Right cardiac atrium (tissue), 5 donors: Measurements from ENCODE around the gene COL16A1. TPM values are rescaled to one million over a fixed set of nuclear protein-coding genes. Genes with fewer than 3 reads are reported as not detected.

Source experiments
- ATAC-seq, 2 donors: fragments of 200-7000 bp; cut with Tn5 transposase; one replicate each; pipeline versions ENCODE4 v1.8.0 to v1.9.1; 2020; ENCODE audit warnings: moderate library complexity in 2 of 2, mild to moderate bottlenecking in 1 of 2
- DNase-seq, 3 donors: peaks; one replicate each; pipeline ENCODE4 v3.0.0-alpha.2; 2020
- H3K27ac ChIP-seq: one replicate; pipeline ENCODE4 v1.5.1; 2013; ENCODE audit warnings: mild to moderate bottlenecking, low read length, control low read depth, moderate library complexity
- H3K27me3 ChIP-seq: one replicate; pipeline ENCODE4 v1.6.1; 2013; ENCODE audit not compliant: control insufficient read depth, insufficient read depth
- H3K4me1 ChIP-seq: one replicate; pipeline ENCODE4 v1.6.1; 2013; ENCODE audit warnings: low read length; ENCODE audit not compliant: control insufficient read depth, insufficient read depth
- H3K4me3 ChIP-seq: one replicate; pipeline ENCODE4 v1.5.1; 2013; ENCODE audit warnings: low read length, control low read depth
- H3K9me3 ChIP-seq: one replicate; pipeline ENCODE4 v1.6.1; 2013; ENCODE audit warnings: low read length; ENCODE audit not compliant: control insufficient read depth
- WGBS: extraction: QIAGEN DNeasy Blood & Tissue Kit; methylation state at CpG from one replicate; pipeline ENCODE4 v1.1.7; 2013; 5-methylcytosine and 5-hydroxymethylcytosine counted together
- intact Hi-C, 4 donors: fragments of 100-400 bp; cut with DNase I; formaldehyde crosslinking; loops; one replicate each; pipeline versions ENCODE4 v1.11.0 to v1.14.0; 2022 to 2023
- polyA plus RNA-seq: library from polyadenylated mRNA; stranded (reverse); fragments of 200-250 nt; gene quantifications from one replicate; pipeline ENCODE4 v1.2.3, GENCODE V29; 2013
- total RNA-seq, 4 donors: library from RNA; stranded (reverse); fragmentation: NEBNext Ultra II Directional; extraction: Animal tissue kit (Norgen Biotek cat#: 25700); gene quantifications; one replicate each; pipeline ENCODE4 v1.2.1, GENCODE V29; 2021
- donor health status: healthy with polysubstance abuse.
- donor health status: DM: no; HTN: yes; CAD: no.
- donor health status: DM: no; HTN: no; CAD: no.
- donor health status: DM: no; HTN: yes; CAD: no; lungs with severe emphysema.
- donor health status: DM: yes; HTN: yes; CAD: no.

The COL16A1 gene
- total and polyA plus RNA-seq, 5 donors, result 37.4 to 50.5 (median 50.3) TPM

GRCh38 chr1:31665234-31665878 is 38.5 kb downstream of the COL16A1 start:
- H3K27ac ChIP-seq, result no peak overlapping the region
- H3K4me3 ChIP-seq, result no peak overlapping the region
- DNase-seq (no peak), ATAC-seq (no peak)
- H3K4me1 ChIP-seq, result peaks cover 13% of the 10 kb centered on the region
- no peaks in the 10 kb centered on the region for H3K9me3 ChIP-seq
- H3K27me3 ChIP-seq, result no peaks in the 10 kb centered on the region
- WGBS, result 72% methylated on average over 7 of the region's 7 CpGs
- intact Hi-C loops, result loop anchor here (2.0 to 10.0 kb wide), 7 partner anchors 37 to 123 kb away; partner anchors contain the start of gene COL16A1 (in 1 of the 4)

DNA sequence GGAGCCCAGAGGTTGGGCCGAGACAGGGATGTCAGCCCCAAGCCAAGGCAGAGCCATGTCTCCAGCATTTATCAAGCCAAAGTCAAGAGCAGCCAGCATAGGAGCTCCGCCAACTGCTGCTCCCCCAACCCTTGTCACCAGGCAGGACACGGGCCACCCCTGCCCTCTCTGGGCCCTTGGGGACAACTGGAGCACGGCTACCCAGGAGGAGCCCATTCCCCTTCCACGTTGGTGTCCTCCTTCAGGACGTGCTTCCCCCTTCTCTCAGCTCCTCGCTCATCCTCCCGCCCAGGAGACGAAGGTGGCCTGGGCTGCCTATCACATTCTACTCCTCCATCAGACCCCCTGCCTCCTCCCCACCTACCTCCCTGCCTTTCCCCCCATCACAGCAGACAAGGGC is 39.3 kb downstream of the COL16A1 start:
- 77% methylated on average over 9 of the region's 9 CpGs for WGBS
- no peak for ATAC-seq
- Histone ChIP-seq H3K27ac (no peak overlapping the region), H3K27me3 (no peaks in the 10 kb centered on the region), H3K4me1 (peaks cover 9% of the 10 kb centered on the region), H3K9me3 (no peaks in the 10 kb centered on the region), H3K4me3 (no peak overlapping the region)
- intact Hi-C loops, result loop anchor here (2.0 to 10.0 kb wide), 5 partner anchors 50 to 124 kb away; no protein-coding TSS in a partner anchor
- no peak for DNase-seq

GRCh38 chr1:31663622-31664452 is 40.0 kb downstream of the COL16A1 start:
- no peak overlapping the region for H3K27ac ChIP-seq
- peak; percentile 56 to 82 (median 81) for DNase-seq
- no peaks in the 10 kb centered on the region for H3K9me3 ChIP-seq
- H3K4me1 ChIP-seq, result peaks cover 6% of the 10 kb centered on the region
- no peaks in the 10 kb centered on the region for H3K27me3 ChIP-seq
- WGBS, result 49% methylated on average over 9 of the region's 9 CpGs
- intact Hi-C loops, result loop anchor here (2.0 to 10.0 kb wide), 5 partner anchors 51 to 125 kb away; no protein-coding TSS in a partner anchor
- H3K4me3 ChIP-seq, result no peak overlapping the region
- peak; percentile 31 to 56 for ATAC-seq

GRCh38 chr1:31662463-31662862 is 41.4 kb downstream of the COL16A1 start:
- ATAC-seq (no peak), DNase-seq (no peak)
- intact Hi-C loops, result loop anchor here (5.0 to 10.0 kb wide), 4 partner anchors 52 to 122 kb away; no protein-coding TSS in a partner anchor
- H3K27me3 ChIP-seq, result no peaks in the 10 kb centered on the region
- WGBS, result 90% methylated on average over 12 of the region's 12 CpGs
- peaks cover 4% of the 10 kb centered on the region for H3K4me1 ChIP-seq
- H3K27ac ChIP-seq, result no peak overlapping the region
- no peak overlapping the region for H3K4me3 ChIP-seq
- no peaks in the 10 kb centered on the region for H3K9me3 ChIP-seq

DNA sequence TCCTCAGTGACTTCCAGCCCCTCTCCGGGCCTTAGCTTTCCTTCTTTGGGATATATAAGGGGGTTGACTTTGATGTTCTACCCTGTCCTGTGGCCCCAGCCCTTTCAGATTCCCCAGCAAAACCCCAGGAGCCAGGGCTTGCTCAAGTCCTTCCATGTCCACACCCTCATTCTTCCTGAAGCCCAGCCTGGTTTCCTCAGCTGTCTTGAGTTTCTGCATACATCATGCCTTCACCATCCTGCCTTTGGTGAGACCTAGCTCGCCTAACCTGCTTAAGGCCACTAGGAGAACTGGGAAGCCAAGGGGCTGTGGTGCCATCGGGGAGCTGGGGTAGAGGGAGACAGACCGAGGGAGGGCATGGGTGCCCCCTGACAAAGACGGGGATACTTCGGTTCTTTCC is 42.0 kb downstream of the COL16A1 start:
- H3K27ac ChIP-seq, result no peak overlapping the region
- intact Hi-C loops, result loop anchor here (5.0 to 10.0 kb wide), 4 partner anchors 53 to 123 kb away; no protein-coding TSS in a partner anchor
- no peak for ATAC-seq
- H3K9me3 ChIP-seq, result no peaks in the 10 kb centered on the region
- WGBS, result 92% methylated on average over 6 of the region's 6 CpGs
- H3K27me3 ChIP-seq, result no peaks in the 10 kb centered on the region
- DNase-seq, result no peak
- H3K4me1 ChIP-seq, result peaks cover 3% of the 10 kb centered on the region
- no peak overlapping the region for H3K4me3 ChIP-seq

DNA sequence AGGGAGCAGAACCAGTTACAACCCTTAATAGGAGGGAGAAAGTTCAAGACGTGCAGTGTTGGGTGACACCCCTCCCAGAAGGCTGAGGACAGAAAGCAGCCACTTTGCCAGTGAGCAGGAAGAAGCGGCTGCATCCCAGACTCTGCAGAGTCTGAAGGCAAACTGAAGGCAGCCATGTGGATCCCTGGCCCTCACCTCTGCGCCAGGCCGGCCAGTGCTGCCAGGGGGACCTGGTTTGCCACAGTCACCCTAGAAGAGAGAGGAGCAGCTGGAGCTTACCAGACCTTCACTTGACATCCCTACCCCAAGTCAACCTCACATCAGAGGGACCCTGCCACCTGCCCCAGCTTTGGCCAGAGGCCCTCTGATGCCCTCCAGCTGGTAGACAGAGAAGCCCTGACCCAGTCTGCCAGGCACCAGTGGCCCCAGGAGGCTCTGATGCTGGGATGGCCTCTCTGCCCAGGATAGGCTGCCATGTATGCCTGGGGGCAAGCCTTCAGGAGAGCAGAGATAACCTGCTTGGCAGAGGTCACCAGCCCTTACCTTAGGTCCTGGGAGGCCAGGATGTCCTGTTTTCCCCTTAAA is 42.9 kb downstream of the COL16A1 start:
- no peak overlapping the region for H3K4me3 ChIP-seq
- DNase-seq (no peak), ATAC-seq (no peak)
- no peak overlapping the region for H3K27ac ChIP-seq
- no peaks in the 10 kb centered on the region for H3K9me3 ChIP-seq
- no peaks in the 10 kb centered on the region for H3K27me3 ChIP-seq
- no peaks in the 10 kb centered on the region for H3K4me1 ChIP-seq
- intact Hi-C loops, result loop anchor here (5.0 to 10.0 kb wide), 4 partner anchors 54 to 124 kb away; no protein-coding TSS in a partner anchor
- 84% methylated on average over 4 of the region's 4 CpGs for WGBS

GRCh38 chr1:31659889-31660288 is 43.9 kb downstream of the COL16A1 start:
- WGBS, result 84% methylated on average over 3 of the region's 3 CpGs
- Histone ChIP-seq H3K4me1 (no peaks in the 10 kb centered on the region), H3K9me3 (no peaks in the 10 kb centered on the region), H3K27ac (no peak overlapping the region), H3K4me3 (no peak overlapping the region), H3K27me3 (no peaks in the 10 kb centered on the region)
- intact Hi-C loops, result loop anchor here (5.0 to 10.0 kb wide), 5 partner anchors 55 to 132 kb away; no protein-coding TSS in a partner anchor
- ATAC-seq (no peak), DNase-seq (no peak)

GRCh38 chr1:31658721-31659120 is 45.1 kb downstream of the COL16A1 start:
- intact Hi-C loops, result loop anchor here in 1 of 4 donors (5.0 kb wide), 1 partner anchor 134 kb away; no protein-coding TSS in a partner anchor
- WGBS, result 94% methylated on average over 3 of the region's 3 CpGs
- H3K27ac ChIP-seq, result no peak overlapping the region
- H3K4me1 ChIP-seq, result no peaks in the 10 kb centered on the region
- no peak overlapping the region for H3K4me3 ChIP-seq
- ATAC-seq (no peak), DNase-seq (no peak)
- no peaks in the 10 kb centered on the region for H3K27me3 ChIP-seq
- no peaks in the 10 kb centered on the region for H3K9me3 ChIP-seq

DNA sequence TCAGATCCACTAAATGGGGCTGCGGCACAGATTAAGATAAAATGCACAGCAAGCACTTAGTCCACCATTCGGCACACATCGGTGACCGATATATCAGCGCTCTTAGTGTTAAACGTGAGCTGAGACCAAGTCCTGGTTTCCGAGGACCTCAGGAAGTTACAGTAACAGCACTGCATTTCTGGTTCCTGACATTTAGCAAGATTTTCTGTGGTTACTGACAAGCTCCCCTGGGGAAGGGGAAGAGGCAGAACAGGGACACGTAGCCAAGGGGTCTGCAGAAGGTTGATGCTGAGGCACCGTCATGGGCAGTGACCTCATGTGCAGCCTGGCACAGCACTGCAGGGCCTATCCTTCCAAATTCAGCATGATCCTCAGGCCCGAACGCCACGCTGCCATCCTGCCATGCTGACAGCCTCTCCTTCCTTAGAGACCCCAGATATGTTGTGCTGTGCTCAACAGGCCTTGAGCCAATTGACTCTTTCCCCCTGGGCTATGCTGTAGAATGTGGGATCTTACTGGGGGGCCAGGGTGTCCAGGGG is 45.8 kb downstream of the COL16A1 start:
- Histone ChIP-seq H3K4me3 (no peak overlapping the region), H3K27ac (no peak overlapping the region), H3K27me3 (no peaks in the 10 kb centered on the region), H3K4me1 (no peaks in the 10 kb centered on the region), H3K9me3 (no peaks in the 10 kb centered on the region)
- ATAC-seq, result no peak
- 83% methylated on average over 12 of the region's 12 CpGs for WGBS
- intact Hi-C loops, result loop anchor here in 1 of 4 donors (5.0 kb wide), 1 partner anchor 134 kb away; no protein-coding TSS in a partner anchor
- DNase-seq, result no peak

GRCh38 chr1:31657020-31657804 is 46.6 kb downstream of the COL16A1 start:
- H3K27ac ChIP-seq, result no peak overlapping the region
- 86% methylated on average over 14 of the region's 14 CpGs for WGBS
- DNase-seq (peak in 2 of 3 donors; percentile 25 to 48), ATAC-seq (no peak)
- H3K9me3 ChIP-seq, result no peaks in the 10 kb centered on the region
- no peaks in the 10 kb centered on the region for H3K4me1 ChIP-seq
- no peaks in the 10 kb centered on the region for H3K27me3 ChIP-seq
- intact Hi-C loops, result loop anchor here in 1 of 4 donors (5.0 kb wide), 1 partner anchor 135 kb away; no protein-coding TSS in a partner anchor
- no peak overlapping the region for H3K4me3 ChIP-seq
